GM12872 (cell line): ENCODE results near the gene CDIPT.

Source experiments
- CTCF ChIP-seq: IDR thresholded peaks from 3 replicates; pipeline ENCODE4 v1.5.1; 2011; ENCODE audit warnings: low read depth, mild to moderate bottlenecking, low read length, moderate library complexity; ENCODE audit not compliant: insufficient read depth

Gene CDIPT

GRCh38 chr16:29862383-29862883 lies 593 bp downstream of the CDIPT start:
- no peak for TF ChIP-seq CTCF

- no peak for TF ChIP-seq CTCF
Observed at GRCh38 chr16:29860218-29860617, 2.8 kb downstream of the CDIPT start.

- TF ChIP-seq CTCF = no peak
Observed at GRCh38 chr16:29858974-29859373, 4.1 kb downstream of the CDIPT start.

GRCh38 chr16:29858149-29858849 lies 4.7 kb downstream of the CDIPT start:
- TF ChIP-seq CTCF = no peak

- no peak for TF ChIP-seq CTCF
Observed at GRCh38 chr16:29857133-29857760, 5.8 kb downstream of the CDIPT start.

- TF ChIP-seq CTCF = no peak
Observed at GRCh38 chr16:29854520-29855100, 8.4 kb downstream of the CDIPT start.

- no peak for TF ChIP-seq CTCF
Observed at GRCh38 chr16:29852654-29853053, 10.4 kb downstream of the CDIPT start.
